NCI-H69 (cell line): Measurements from ENCODE around the gene ZNF335.
A peak's percentile ranks its signal among the peaks of the same experiment; 100 is the strongest.
"Not testable (repeated sequence)": the region's sequence is repeated elsewhere in the genome, so short reads cannot be mapped to it uniquely, and the experiment has no call there.

Experiments used
- DNase-seq: peaks from one replicate; lab custom pipeline; 2025; lab: John Stamatoyannopoulos, UW

The ZNF335 gene

GRCh38 chr20:45934586-45935415 is 37.2 kb downstream of the ZNF335 start, which contains the start of gene PCIF1:
TSS of gene PCIF1 (plus strand) at chr20:45934683. CDS start at chr20:45939000, 4,317 bp downstream.
- peak; percentile 95 for DNase-seq

- peak; percentile 78 for DNase-seq
Measured at GRCh38 chr20:45934046-45934585, 37.9 kb downstream of the ZNF335 start.

GRCh38 chr20:45933266-45934045 is 38.5 kb downstream of the ZNF335 start:
- peak; percentile 93 for DNase-seq

- not testable (repeated sequence) for DNase-seq
Measured at GRCh38 chr20:45931680-45932079, 40.3 kb downstream of the ZNF335 start.

- no peak for DNase-seq
Measured at GRCh38 chr20:45927071-45927878, 44.7 kb downstream of the ZNF335 start.

- no peak for DNase-seq
Measured at GRCh38 chr20:45926731-45927070, 45.3 kb downstream of the ZNF335 start.

GRCh38 chr20:45925821-45926506 is 46.0 kb downstream of the ZNF335 start:
- DNase-seq: no peak

GRCh38 chr20:45924391-45925261 is 47.4 kb downstream of the ZNF335 start:
- DNase-seq: no peak

- no peak for DNase-seq
Measured at GRCh38 chr20:45921337-45922189, 50.4 kb downstream of the ZNF335 start.

- no peak for DNase-seq
Measured at GRCh38 chr20:45920462-45921336, 51.3 kb downstream of the ZNF335 start.

- DNase-seq: peak; percentile 54
Measured at GRCh38 chr20:45919542-45920399, 52.2 kb downstream of the ZNF335 start.

GRCh38 chr20:45918779-45919537 is 53.0 kb downstream of the ZNF335 start:
- DNase-seq: no peak

GRCh38 chr20:45918182-45918737 is 53.7 kb downstream of the ZNF335 start:
- DNase-seq: no peak

- DNase-seq: no peak
Measured at GRCh38 chr20:45917790-45918141, 54.2 kb downstream of the ZNF335 start.

GRCh38 chr20:45913116-45913515 is 58.9 kb downstream of the ZNF335 start:
- DNase-seq: no peak

GRCh38 chr20:45912344-45912682 is 59.7 kb downstream of the ZNF335 start:
- no peak for DNase-seq
